Measurements from ENCODE around the gene GART.

GART gene

DNA sequence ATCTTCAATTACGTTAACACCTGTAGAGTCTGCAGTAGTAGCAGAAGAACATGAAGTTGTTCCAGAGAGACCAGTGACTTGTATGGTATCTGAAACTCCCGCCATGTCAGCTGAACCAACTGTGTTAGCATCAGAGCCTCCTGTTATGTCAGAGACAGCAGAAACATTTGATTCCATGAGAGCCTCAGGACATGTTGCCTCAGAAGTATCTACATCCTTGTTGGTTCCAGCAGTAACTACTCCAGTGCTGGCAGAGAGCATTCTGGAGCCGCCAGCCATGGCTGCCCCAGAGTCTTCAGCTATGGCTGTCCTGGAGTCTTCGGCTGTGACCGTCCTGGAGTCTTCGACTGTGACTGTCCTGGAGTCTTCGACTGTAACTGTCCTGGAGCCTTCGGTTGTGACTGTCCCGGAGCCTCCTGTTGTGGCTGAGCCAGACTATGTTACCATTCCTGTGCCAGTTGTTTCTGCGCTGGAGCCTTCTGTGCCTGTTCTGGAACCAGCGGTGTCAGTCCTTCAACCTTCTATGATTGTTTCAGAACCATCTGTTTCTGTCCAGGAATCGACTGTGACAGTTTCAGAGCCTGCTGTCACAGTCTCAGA, 11.2 kb upstream of the GART start:
- no peak for DNase-seq

DNA sequence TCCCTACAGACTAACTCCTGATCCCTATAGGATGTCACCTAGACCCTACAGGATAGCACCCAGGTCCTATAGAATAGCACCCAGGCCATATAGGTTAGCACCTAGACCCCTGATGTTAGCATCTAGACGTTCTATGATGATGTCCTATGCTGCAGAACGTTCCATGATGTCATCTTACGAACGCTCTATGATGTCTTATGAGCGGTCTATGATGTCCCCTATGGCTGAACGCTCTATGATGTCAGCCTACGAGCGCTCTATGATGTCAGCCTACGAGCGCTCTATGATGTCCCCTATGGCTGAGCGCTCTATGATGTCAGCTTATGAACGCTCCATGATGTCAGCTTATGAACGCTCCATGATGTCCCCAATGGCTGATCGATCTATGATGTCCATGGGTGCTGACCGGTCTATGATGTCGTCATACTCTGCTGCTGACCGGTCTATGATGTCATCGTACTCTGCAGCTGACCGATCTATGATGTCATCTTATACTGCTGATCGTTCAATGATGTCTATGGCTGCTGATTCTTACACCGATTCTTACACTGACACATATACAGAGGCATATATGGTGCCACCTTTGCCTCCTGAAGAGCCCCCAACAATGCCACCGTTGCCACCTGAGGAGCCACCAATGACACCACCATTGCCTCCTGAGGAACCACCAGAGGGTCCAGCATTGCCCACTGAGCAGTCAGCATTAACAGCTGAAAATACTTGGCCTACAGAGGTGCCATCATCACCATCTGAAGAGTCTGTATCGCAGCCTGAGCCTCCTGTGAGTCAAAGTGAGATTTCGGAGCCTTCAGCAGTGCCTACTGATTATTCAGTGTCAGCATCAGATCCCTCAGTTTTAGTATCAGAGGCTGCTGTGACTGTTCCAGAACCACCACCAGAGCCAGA, 10.4 kb upstream of the GART start:
- DNase-seq = no peak

DNA sequence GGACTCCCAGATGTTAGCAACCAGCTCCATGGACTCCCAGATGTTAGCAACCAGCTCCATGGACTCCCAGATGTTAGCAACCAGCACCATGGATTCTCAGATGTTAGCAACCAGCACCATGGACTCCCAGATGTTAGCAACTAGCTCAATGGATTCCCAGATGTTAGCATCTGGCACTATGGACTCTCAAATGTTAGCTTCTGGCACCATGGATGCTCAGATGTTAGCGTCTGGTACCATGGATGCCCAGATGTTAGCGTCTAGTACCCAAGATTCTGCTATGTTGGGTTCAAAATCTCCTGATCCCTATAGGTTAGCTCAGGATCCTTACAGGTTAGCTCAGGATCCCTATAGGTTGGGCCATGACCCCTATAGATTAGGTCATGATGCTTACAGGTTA, 9.7 kb upstream of the GART start:
- no peak for DNase-seq

DNA sequence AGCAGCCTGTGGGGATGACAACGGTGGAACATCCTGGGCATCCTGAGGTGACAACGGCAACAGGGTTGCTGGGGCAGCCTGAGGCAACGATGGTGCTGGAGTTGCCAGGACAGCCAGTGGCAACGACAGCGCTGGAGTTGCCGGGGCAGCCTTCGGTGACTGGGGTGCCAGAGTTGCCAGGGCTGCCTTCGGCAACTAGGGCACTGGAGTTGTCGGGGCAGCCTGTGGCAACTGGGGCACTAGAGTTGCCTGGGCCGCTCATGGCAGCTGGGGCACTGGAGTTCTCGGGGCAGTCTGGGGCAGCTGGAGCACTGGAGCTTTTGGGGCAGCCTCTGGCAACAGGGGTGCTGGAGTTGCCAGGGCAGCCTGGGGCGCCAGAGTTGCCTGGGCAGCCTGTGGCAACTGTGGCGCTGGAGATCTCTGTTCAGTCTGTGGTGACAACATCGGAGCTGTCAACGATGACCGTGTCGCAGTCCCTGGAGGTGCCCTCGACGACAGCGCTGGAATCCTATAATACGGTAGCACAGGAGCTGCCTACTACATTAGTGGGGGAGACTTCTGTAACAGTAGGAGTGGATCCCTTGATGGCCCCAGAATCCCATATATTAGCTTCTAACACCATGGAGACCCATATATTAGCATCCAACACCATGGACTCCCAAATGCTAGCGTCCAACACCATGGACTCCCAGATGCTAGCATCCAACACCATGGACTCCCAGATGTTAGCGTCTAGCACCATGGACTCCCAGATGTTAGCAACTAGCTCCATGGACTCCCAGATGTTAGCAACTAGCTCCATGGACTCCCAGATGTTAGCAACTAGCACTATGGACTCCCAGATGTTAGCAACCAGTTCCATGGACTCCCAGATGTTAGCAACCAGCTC, 9.1 kb upstream of the GART start:
- DNase-seq = no peak

DNA sequence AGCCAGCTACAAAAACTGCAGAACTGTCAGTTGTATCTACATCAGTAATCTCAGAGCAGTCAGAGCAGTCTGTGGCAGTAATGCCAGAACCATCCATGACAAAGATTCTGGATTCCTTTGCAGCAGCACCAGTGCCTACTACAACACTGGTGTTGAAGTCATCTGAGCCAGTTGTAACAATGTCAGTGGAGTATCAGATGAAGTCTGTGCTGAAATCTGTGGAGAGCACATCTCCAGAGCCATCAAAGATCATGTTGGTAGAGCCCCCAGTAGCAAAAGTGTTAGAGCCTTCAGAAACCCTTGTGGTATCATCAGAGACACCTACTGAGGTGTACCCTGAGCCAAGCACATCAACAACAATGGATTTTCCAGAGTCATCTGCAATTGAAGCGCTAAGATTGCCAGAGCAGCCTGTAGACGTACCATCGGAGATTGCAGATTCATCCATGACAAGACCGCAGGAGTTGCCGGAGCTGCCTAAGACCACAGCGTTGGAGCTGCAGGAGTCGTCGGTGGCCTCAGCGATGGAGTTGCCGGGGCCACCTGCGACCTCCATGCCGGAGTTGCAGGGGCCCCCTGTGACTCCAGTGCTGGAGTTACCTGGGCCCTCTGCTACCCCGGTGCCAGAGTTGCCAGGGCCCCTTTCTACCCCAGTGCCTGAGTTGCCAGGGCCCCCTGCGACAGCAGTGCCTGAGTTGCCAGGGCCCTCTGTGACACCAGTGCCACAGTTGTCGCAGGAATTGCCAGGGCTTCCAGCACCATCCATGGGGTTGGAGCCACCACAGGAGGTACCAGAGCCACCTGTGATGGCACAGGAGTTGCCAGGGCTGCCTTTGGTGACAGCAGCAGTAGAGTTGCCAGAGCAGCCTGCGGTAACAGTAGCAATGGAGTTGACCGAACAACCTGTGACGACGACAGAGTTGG, 8.2 kb upstream of the GART start:
- no peak for DNase-seq

DNA sequence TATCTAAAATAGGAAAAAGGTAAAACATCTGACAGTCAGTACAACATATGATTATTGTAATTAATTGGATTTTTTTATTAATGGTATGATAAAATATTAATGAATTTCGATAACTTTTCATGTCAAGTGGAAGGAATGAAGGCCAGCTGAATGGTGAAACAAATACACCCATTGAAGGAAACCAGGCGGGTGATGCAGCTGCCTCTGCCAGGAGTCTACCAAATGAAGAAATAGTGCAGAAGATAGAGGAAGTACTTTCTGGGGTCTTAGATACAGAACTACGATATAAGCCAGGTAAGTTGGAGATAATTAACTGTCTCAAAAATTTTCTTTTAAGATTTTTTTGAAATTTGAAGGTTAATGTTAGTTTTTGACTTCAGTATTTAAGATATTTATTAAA, 4.2 kb upstream of the GART start:
- no peak for DNase-seq

DNA sequence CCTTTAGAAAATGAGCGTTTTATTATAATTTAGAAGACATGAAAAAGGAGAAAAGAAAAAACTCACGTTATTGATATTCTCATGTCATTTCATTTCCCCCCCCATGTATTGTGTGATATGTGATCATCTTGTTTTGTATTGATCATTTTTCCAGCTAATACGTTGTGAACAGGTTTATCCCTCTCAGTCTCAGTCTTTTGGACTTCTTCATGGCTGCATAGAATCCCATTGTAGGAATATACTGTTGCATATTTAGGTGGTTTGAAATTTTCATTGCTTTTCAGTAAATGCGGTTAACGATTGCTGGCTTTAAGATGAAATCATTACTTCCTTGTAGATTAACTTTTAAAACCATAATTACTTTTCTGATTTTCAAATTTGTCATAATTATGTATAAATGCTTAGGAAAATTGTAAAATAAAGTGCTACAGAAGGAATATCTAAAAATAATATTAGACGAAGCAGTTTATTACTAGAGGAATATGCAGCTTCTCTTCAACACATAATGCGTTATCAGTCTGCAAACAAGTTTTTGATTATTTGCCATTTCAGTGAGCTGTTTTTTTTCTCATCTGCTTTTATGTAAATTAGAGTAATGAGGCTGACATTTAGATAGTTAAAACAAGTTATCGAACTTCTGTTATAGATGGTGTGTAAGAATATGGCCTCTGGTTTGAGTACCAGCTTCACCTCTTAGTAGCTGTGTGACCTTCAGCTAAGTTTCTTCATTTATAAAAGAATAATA, 2.7 kb upstream of the GART start:
- DNase-seq = no peak

DNA sequence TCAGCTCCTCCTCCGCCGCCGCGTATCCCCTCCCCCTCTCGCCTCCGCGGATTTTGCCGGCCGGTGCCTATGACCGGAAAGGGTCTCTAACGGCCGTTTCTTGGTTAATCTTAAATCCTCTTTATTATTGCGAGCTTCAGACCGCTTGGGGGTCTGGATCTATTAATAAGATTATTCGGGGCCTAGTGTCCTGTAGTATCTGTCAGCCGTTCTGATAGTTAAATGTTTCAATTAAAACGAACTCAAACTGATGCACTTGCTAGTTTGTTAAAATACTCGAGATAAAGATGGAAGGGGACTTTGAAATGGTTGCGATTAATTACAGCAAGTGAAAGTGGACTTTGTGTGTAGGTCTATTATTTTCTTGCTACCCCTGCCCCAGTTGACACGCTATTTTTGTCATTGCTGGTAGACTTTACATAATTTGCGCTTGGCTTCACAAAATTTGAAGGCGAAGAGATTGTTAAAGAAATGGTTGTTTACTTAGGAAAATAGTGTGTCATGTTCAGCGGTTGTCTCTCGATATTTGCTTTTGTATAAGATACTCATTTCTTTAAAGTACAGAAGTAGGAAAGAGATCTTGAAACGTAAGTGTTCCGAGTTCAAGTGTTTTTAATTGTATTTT, 1.7 kb upstream of the GART start:
- DNase-seq = no peak

DNA sequence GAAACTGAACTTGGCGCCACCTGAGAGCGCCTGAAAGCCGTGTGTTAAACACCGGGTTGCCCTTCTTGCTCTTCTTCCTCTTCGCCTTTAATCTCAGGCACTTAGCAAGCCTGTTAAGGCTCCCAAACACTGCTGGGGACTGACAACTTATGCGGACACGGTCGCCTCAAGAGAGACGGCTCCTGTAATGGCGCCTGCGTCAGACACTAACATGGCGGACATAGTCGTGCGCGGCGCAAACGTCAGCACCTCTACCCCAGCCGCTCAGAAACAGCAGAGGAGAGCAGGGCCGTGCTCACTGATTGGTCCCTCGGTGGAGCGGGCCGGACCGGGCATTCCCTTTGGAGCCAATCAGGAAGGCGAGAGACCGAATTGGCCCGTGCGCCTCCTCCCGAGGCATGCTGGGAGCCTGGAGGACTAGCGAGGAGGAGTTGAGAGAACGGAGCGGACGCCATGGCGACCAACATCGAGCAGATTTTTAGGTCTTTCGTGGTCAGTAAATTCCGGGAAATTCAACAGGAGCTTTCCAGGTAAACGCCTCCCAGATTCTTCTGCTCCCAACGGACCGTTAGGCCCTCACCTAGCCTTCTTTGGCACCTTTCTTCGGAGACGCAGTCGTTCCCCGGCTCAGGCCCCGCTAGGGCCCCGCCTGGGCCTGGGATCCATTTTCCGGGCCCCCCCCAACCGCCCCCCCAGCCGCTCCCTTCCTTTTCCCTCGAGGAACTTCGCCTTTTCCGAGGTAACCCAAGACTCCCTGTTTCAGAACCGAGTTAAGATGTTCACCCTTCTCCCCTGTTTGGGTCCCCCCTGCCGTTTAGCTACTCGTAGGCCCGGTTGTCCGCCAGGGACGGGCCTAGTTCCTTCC, 955 bp upstream of the GART start, which contains the start of gene SON:
TSS of gene SON (plus strand) at position 399 of the 865 bp plus-strand sequence. CDS start at position 454, 55 bp downstream.
- DNase-seq = peak; percentile 99

DNA sequence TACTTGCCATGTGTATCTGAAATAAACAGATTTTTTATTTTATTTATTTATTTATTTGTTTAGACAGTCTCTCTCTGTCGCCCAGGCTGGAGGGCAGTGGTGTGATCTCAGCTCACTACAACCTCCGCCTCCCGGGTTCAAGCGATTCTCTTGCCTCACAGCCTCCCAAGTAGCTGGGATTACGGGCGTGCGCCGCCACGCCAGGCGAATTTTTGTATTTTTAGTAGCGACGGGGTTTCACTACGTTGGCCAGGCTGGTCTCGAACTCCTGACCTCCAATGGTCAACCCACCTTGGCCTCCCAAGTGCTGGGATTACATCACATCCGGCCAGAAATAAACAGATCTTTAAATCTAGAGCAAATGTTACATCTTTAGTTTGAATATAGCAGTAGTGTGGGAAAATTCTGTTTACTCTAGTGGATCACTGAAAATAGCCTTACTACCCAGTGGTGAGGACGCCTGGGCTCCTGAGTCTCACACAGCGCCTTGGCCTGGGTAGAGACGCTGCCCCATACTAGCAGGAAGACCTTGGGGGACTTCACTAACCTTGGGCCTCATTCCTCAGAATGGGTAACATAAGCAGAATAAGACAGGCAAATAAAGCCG, 709 bp downstream of the GART start:
- DNase-seq = no peak

DNA sequence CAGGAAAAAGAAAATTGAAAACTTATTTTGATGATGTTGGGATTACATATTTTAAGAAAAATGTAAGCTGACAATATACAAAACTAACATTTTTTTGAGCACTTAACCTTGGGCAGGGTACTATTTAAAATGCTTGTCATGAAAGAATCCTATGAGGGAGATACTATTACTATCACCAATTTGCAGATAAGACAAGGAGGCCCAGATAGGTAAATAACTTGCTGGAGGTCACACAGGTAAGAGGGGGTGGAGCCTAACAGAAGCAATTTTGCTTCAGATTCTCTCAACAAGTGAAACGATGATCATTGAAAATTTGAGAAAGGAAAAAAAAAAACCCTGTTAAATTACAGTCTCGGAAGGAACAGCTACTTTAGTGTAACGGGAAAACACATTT, 1.2 kb downstream of the GART start:
- DNase-seq = no peak

DNA sequence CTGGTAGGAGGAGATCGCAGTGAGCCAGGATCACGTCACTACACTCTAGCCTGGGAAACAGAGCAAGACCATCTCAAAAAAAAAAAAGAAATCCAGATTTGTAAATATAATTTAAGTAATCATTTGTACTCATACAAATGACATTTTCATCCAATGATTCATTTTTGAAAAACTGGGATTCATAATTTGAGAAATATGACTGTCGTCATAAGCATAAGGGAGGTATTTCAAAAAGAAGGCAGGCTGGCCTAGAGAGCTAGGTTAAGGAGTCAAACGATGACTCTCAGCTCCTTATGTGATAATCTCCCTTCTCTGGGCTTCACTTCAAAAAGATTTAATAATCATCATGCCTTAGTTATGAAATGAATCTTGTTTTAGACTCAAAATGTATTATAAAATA, 2.3 kb downstream of the GART start:
- DNase-seq = no peak

DNA sequence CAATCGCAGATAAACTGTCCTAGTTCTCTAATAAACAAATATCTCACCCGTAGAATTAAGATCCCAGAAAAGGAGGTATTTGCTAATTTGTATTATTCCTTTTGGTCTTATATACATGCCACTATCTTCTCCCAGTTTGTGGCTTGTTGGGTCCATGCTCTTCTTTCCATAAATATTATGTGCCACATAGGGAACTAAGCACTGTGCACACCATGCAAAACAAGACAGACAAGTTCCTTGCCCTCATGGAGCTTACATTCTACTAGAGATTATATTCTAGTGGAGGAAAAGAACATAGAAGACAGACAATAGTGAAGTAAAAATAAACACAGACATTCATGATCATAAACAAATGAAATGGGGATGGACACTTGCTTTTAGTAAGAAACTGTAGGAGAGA, 4.7 kb downstream of the GART start:
- DNase-seq = no peak

DNA sequence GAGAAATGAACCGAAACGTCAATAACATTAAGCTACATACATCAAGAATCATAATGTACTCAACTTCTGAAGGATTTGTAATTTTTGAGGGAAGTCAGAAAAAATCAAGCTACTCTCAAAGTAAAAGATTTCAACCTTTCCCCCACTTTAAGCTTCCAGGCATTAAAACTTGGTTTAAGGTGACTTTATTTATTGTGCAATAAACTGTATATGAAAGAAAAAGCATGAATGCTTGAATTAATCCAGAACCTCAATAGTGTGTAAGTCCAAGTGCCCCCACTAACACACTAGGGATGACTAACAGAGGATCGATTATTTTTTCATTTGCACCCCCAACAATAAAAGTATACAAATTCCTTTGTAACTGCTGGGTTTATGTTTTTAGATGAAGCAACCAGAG, 10.9 kb downstream of the GART start:
- no peak for DNase-seq

DNA sequence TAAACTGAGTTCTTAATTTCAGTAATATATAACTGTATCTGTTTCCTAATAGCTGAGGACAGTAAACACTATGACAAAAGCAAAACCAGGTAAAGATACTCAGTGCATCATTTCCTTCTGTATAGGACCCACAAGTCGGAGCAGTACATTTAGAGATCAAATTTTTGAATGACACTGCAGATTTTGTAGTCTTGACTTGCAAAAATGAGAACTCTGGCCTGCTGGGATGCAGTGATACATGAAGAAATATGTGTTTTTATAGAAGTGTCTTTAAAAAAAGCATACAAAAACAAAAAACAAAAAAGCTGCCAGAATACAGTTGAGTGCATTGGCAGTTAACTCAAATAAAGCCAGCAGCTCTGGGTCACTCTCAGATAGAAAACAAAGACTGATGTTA, 19.0 kb downstream of the GART start:
- no peak for DNase-seq

DNA sequence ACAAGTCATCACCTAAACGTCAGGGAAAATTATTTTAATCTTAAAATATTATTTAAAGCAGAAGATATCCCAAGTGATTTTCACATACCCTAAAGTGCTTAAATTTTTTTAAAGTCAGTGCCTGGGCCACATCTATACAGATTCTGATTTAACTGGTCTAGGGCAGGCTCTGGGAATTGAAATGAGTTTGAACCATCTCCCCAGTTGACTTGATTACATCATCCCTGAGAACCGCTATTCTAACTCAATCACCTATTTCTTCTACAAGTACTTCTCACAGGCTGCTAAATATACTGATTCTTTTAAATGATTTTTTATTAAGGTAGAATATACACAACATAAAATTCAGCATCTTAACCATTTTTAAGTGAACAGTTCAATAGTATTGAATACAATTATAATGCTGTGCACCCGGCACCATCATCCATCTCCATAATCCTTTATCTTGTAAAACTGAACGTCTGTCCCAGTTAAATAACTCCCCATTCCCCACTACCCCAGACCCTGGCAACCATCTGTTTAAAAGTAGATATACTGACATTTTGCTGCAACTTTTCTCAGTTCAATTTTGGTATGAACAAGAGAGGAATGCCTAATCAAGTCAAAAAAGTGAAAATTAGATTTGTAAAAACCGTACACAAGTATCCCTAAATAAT, 19.5 kb downstream of the GART start:
- DNase-seq = no peak

DNA sequence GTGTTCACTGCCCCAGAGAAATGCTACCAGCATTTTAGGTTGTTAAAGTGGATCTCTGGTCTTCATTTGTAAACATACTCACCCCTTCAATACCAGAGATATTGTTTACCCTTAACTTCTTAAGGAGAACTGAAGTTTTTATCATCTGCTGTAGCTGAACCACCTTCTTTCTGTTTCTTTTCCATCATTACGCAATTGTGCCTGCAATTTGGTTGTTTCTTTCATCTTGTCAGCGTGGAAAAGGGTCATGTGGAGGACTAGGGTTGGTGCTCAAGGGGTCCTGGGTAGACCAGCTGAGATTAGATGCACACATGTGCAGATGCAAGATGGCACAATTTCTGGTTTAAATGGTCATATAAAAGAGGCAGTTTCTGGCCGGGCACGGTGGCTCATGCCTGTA, 23.0 kb downstream of the GART start:
- no peak for DNase-seq

DNA sequence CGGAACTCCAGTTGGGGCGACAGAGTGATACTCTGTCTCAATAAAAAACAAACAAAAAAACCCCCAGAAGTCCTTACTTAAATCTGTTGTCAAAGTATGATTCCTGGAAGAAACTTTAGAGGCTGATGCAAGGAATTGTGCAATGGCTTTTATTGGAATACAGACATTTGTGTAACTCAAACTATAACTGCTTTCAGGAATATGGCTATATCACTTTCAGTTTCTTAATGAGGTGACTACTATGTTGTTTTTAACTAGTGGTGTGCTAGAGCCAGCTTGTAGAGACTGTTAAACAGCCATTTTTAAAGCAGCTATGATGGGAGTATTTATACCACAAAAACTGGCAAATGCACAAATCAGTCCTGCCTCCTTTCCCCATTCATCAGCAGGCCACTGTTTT, 27.7 kb downstream of the GART start:
- no peak for DNase-seq

DNA sequence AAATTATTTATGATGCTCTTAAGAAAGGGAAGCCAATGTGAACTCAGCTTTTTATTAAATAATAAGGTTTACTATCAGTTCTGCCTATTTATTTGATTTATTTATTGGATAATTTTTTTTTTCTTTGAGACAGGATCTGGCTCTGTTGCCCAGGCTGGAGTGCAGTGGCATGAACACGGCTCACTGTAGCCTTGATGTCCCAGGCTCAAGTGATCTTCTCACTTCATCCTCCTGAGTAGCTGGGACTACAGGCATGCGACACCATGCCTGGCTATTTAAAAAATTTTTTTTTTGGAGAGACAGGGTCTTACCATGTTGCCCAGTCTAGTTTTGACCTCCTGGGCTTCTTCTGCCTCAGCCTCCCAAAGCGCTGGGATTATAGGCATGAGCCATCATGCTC, 29.4 kb downstream of the GART start:
- no peak for DNase-seq

Measured in hippocampal formation (tissue), 2 donors.